ENCODE results near the gene DENND1B. TPM values are rescaled to one million over a fixed set of nuclear protein-coding genes. Genes with fewer than 3 reads are reported as not detected.

Gene DENND1B
- total and polyA plus RNA-seq, 2 of the 8 experiments (the other 6 are each of a cell fraction or from before 2014, with no cell fraction given): 0.74 to 3.3 TPM

DNA sequence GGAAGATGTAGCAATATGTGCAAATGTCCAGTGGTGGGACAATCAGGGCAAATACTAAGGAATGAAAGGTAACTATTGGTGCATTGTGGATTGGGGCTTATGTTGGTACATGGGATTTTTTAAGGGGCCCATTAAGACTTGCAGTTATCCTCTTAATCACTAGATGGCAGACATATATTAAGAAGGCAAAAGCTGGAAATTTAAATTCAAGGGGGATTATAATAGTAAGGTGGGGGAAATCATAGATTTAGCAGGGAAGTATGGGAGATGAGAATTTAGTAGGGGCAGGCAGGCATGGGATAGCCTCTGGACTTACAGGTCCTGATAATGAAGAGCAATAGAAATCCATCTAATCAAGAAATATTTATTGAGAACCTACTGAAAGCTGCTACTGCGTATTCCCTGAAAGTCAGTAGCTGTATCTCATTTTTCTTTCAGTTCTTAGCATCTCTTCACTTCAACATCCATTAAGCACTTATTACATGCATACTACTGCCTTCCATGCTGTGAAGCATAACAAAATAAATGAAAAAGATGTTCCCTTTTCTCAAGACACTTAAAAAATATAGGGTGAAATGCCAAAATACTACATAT lies 255.4 kb downstream of the DENND1B start (continued):
- TF ChIP-seq, protein P1, sequence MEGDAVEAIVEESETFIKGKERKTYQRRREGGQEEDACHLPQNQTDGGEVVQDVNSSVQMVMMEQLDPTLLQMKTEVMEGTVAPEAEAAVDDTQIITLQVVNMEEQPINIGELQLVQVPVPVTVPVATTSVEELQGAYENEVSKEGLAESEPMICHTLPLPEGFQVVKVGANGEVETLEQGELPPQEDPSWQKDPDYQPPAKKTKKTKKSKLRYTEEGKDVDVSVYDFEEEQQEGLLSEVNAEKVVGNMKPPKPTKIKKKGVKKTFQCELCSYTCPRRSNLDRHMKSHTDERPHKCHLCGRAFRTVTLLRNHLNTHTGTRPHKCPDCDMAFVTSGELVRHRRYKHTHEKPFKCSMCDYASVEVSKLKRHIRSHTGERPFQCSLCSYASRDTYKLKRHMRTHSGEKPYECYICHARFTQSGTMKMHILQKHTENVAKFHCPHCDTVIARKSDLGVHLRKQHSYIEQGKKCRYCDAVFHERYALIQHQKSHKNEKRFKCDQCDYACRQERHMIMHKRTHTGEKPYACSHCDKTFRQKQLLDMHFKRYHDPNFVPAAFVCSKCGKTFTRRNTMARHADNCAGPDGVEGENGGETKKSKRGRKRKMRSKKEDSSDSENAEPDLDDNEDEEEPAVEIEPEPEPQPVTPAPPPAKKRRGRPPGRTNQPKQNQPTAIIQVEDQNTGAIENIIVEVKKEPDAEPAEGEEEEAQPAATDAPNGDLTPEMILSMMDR (IDR thresholded peaks at IDR 0.05; ENCODE audit: control extremely low read depth in 1 of 3, insufficient read depth in 1 of 3, low read depth in 1 of 3, low read length in 3 of 3): peak in 2 of 3 experiments; percentile 35 to 39; a peak in 2 of 4 replicates
- TF ChIP-seq SP2 (IDR thresholded peaks at IDR 0.05; ENCODE audit: low read length): no peak

Measured in H1 (cell line).